H1 (cell line): ENCODE measurements around the gene OSCP1. TPM values are rescaled to one million over a fixed set of nuclear protein-coding genes. Genes with fewer than 3 reads are reported as not detected.

Source experiments
- CTCF ChIA-PET: fragments of 300-600 bp; sonication (Branson Sonifier 250); formaldehyde crosslinking; loops from one replicate; lab custom pipeline; 2021; ENCODE audit not compliant: partially characterized antibody; lab: Charles Lee
- POLR2A ChIA-PET: fragments of 300-600 bp; sonication (Branson Sonifier 250); formaldehyde crosslinking; loops from one replicate; lab custom pipeline; 2021; ENCODE audit warnings: inconsistent platforms; ENCODE audit not compliant: partially characterized antibody; lab: Charles Lee
- DNase-seq, 2 experiments: peaks; one replicate each; pipeline versions ENCODE4 v3.0.0 to v3.0.0-alpha.2; 2010 to 2022; ENCODE audit warnings: low spot score in 2 of 2, low read depth in 1 of 2, mixed read lengths in 1 of 2
- FAIRE-seq: peaks from 2 replicates; lab custom pipeline; 2011; peaks lifted over from hg19 to GRCh38; lab: Jason Lieb, UNC
- H2AFZ ChIP-seq: 2 replicates; pipeline ENCODE4 v1.8.1; 2012; ENCODE audit warnings: low read length, inconsistent platforms
- H2AK5ac ChIP-seq: 2 replicates; pipeline ENCODE4 v1.6.1; 2013; ENCODE audit warnings: low read depth, low read length
- H2BK120ac ChIP-seq: replicated peaks from 2 replicates; pipeline ENCODE3; 2013; ENCODE audit warnings: low read depth, low read length, inconsistent platforms
- H2BK12ac ChIP-seq: 2 replicates; pipeline ENCODE4 v1.6.1; 2013; ENCODE audit warnings: low read depth, low read length
- H2BK15ac ChIP-seq: 2 replicates; pipeline ENCODE4 v1.6.1; 2013; ENCODE audit warnings: low read length
- H2BK20ac ChIP-seq: 2 replicates; pipeline ENCODE4 v1.6.1; 2013; ENCODE audit warnings: low read length
- H2BK5ac ChIP-seq: 2 replicates; pipeline ENCODE4 v1.6.1; 2013; ENCODE audit warnings: low read depth, low read length
- H3K14ac ChIP-seq: 2 replicates; pipeline ENCODE4 v1.6.1; 2013; ENCODE audit warnings: inconsistent platforms; ENCODE audit not compliant: insufficient read length
- H3K18ac ChIP-seq: 2 replicates; pipeline ENCODE4 v1.6.1; 2013; ENCODE audit warnings: low read length; ENCODE audit errors: extremely low read depth
- H3K23ac ChIP-seq: 2 replicates; pipeline ENCODE4 v1.6.1; 2013; ENCODE audit warnings: inconsistent platforms; ENCODE audit not compliant: insufficient read length
- H3K23me2 ChIP-seq: 2 replicates; pipeline ENCODE4 v1.6.1; 2013; ENCODE audit warnings: low read depth, low read length
- H3K27ac ChIP-seq: 2 replicates; pipeline ENCODE4 v1.6.1; 2011; ENCODE audit warnings: low read depth, low read length, inconsistent platforms
- H3K27me3 ChIP-seq, 4 experiments: replicated peaks in 1 of 4; 1 replicate in 1 of 4; 2 replicates in 3 of 4; pipeline versions ENCODE4 v1.6.1 to v1.8.1; 2011 to 2013; ENCODE audit warnings: low read length in 3 of 4, mild to moderate bottlenecking in 3 of 4, inconsistent platforms in 2 of 4, mixed read lengths in 2 of 4, moderate library complexity in 1 of 4; ENCODE audit not compliant: control insufficient read depth in 3 of 4, insufficient read depth in 3 of 4; ENCODE audit errors: extremely low read depth in 1 of 4
- H3K36me3 ChIP-seq, 4 experiments: 2 replicates each; pipeline versions ENCODE4 v1.6.1 to v1.8.1; 2011 to 2013; ENCODE audit warnings: mild to moderate bottlenecking in 4 of 4, low read length in 3 of 4, moderate library complexity in 2 of 4, control low read depth in 1 of 4, inconsistent platforms in 1 of 4; ENCODE audit not compliant: insufficient read depth in 4 of 4, control insufficient read depth in 2 of 4
- H3K4ac ChIP-seq: replicated peaks from 2 replicates; pipeline ENCODE3; 2013; ENCODE audit warnings: low read length, low read depth, mixed read lengths, inconsistent platforms; ENCODE audit not compliant: insufficient read length
- H3K4me1 ChIP-seq, 4 experiments: replicated peaks in 1 of 4; 1 replicate in 1 of 4; 2 replicates in 3 of 4; pipeline versions ENCODE4 v1.6.1 to v1.8.1; 2011 to 2013; ENCODE audit warnings: low read length in 3 of 4, inconsistent platforms in 2 of 4, mixed read lengths in 1 of 4; ENCODE audit not compliant: insufficient read depth in 4 of 4, control insufficient read depth in 3 of 4
- H3K4me2 ChIP-seq, 2 experiments: 2 replicates each; pipeline versions ENCODE4 v1.6.1 to v1.8.1; 2011 to 2013; ENCODE audit warnings: low read depth in 2 of 2, low read length in 2 of 2, control low read depth in 1 of 2, inconsistent platforms in 1 of 2, mild to moderate bottlenecking in 1 of 2; ENCODE audit not compliant: insufficient read depth in 1 of 2
- H3K4me3 ChIP-seq, 4 experiments: fragments of 200-600, 300-600 bp in 1 of 4; sonication (generic), shearing (Covaris generic), sonication (Bioruptor Twin) in 1 of 4; 2 replicates each; pipeline versions ENCODE4 v1.5.1 to v1.8.1; 2011 to 2016; ENCODE audit warnings: low read length in 4 of 4, low read depth in 3 of 4, control low read depth in 2 of 4, inconsistent platforms in 2 of 4, mild to moderate bottlenecking in 2 of 4, mixed read lengths in 1 of 4, moderate library complexity in 1 of 4; ENCODE audit not compliant: insufficient read depth in 2 of 4; ENCODE audit errors: extremely low read depth in 1 of 4
- H3K56ac ChIP-seq: replicated peaks from 2 replicates; pipeline ENCODE3; 2013; ENCODE audit warnings: low read depth, mild to moderate bottlenecking, mixed read lengths, low read length, inconsistent platforms; ENCODE audit not compliant: insufficient read length
- H3K79me1 ChIP-seq: 2 replicates; pipeline ENCODE4 v1.6.1; 2013; ENCODE audit warnings: low read depth, low read length, control low read depth
- H3K79me2 ChIP-seq, 2 experiments: 2 replicates each; pipeline versions ENCODE4 v1.6.1 to v1.8.1; 2012 to 2013; ENCODE audit warnings: low read length in 2 of 2, mild to moderate bottlenecking in 2 of 2, inconsistent platforms in 1 of 2; ENCODE audit not compliant: insufficient read depth in 2 of 2, control insufficient read depth in 1 of 2
- H3K9ac ChIP-seq, 4 experiments: replicated peaks in 1 of 4; 1 replicate in 1 of 4; 2 replicates in 3 of 4; pipeline versions ENCODE4 v1.6.1 to v1.8.1; 2011 to 2013; ENCODE audit warnings: low read depth in 3 of 4, low read length in 3 of 4, control low read depth in 2 of 4, mild to moderate bottlenecking in 2 of 4, moderate library complexity in 2 of 4, inconsistent platforms in 1 of 4; ENCODE audit errors: extremely low read depth in 1 of 4
- H3K9me3 ChIP-seq, 2 experiments: 2 replicates each; pipeline versions ENCODE4 v1.6.1 to v1.8.1; 2012 to 2013; ENCODE audit warnings: mild to moderate bottlenecking in 2 of 2, moderate library complexity in 2 of 2, control low read depth in 1 of 2, inconsistent platforms in 1 of 2, low read depth in 1 of 2, low read length in 1 of 2, mixed read lengths in 1 of 2; ENCODE audit not compliant: insufficient read depth in 2 of 2
- H4K20me1 ChIP-seq, 2 experiments: replicated peaks in 1 of 2; 2 replicates each; pipeline versions ENCODE3 to v1.8.1; 2011 to 2013; ENCODE audit warnings: inconsistent platforms in 2 of 2, low read length in 2 of 2, mild to moderate bottlenecking in 1 of 2; ENCODE audit not compliant: insufficient read depth in 2 of 2, control insufficient read depth in 1 of 2
- H4K5ac ChIP-seq: 2 replicates; pipeline ENCODE4 v1.6.1; 2013; ENCODE audit warnings: low read length, low read depth, mixed read lengths, inconsistent platforms; ENCODE audit not compliant: insufficient read length
- H4K8ac ChIP-seq: 2 replicates; pipeline ENCODE4 v1.8.0; 2013; ENCODE audit warnings: mild to moderate bottlenecking, moderate library complexity, low read length, inconsistent platforms; ENCODE audit not compliant: insufficient read depth; ENCODE audit errors: extremely low read depth
- H4K91ac ChIP-seq: replicated peaks from 2 replicates; pipeline ENCODE3; 2013; ENCODE audit warnings: low read length, mixed read lengths, inconsistent platforms; ENCODE audit not compliant: insufficient read length
- ATF3 ChIP-seq: IDR thresholded peaks from 2 replicates; pipeline ENCODE4 v1.6.1; 2011; ENCODE audit warnings: low read depth, mild to moderate bottlenecking, low read length; ENCODE audit not compliant: insufficient read depth
- CBX5 ChIP-seq: fragments of 300-800, 300-1000 bp; sonication (generic); IDR thresholded peaks from 2 replicates; pipeline ENCODE4 v1.7.1; 2016; ENCODE audit warnings: antibody characterized with exemption, low read length, low read depth
- CHD1 ChIP-seq: IDR thresholded peaks from 2 replicates; pipeline ENCODE4 v1.6.1; 2012; ENCODE audit warnings: low read depth, low read length, improper control_type of control experiment
- CREB1 ChIP-seq: IDR thresholded peaks from 2 replicates; pipeline ENCODE4 v1.6.1; 2012; ENCODE audit warnings: inconsistent platforms
- HDAC2 ChIP-seq, 2 experiments: fragments of 300-600 bp in 1 of 2; sonication (generic) in 1 of 2; IDR thresholded peaks; 2 replicates each; pipeline ENCODE4 v1.6.1; 2011 to 2012; ENCODE audit warnings: low read depth in 2 of 2, low read length in 2 of 2, mild to moderate bottlenecking in 2 of 2, moderate library complexity in 2 of 2, borderline replicate concordance in 1 of 2, inconsistent platforms in 1 of 2
- KDM1A ChIP-seq: fragments of 200-600, 300-600 bp; sonication (generic); IDR thresholded peaks from 2 replicates; pipeline ENCODE4 v1.7.1; 2016; ENCODE audit warnings: mild to moderate bottlenecking, low read length, borderline replicate concordance
- PHF8 ChIP-seq: fragments of 200-600 bp; sonication (generic); conservative IDR thresholded peaks from 2 replicates; pipeline ENCODE4 v1.7.1; 2012; ENCODE audit warnings: low read depth, mild to moderate bottlenecking, inconsistent platforms, low read length, moderate library complexity
- POLR2A ChIP-seq, 2 experiments: IDR thresholded peaks; 1 replicate in 1 of 2; 2 replicates in 1 of 2; pipeline ENCODE4 v1.6.1; 2011; ENCODE audit warnings: low read depth in 2 of 2, low read length in 2 of 2, mild to moderate bottlenecking in 2 of 2; ENCODE audit errors: control extremely low read depth in 1 of 2
- POLR2AphosphoS5 ChIP-seq: IDR thresholded peaks from 2 replicates; pipeline ENCODE4 v1.6.1; 2011; ENCODE audit warnings: low read depth, low read length
- RAD21 ChIP-seq, 2 experiments: IDR thresholded peaks in 1 of 2; conservative IDR thresholded peaks in 1 of 2; 2 replicates each; pipeline ENCODE4 v1.6.1; 2011; ENCODE audit warnings: low read depth in 2 of 2, low read length in 2 of 2, improper control_type of control experiment in 1 of 2, inconsistent platforms in 1 of 2, mild to moderate bottlenecking in 1 of 2, moderate library complexity in 1 of 2
- SIRT6 ChIP-seq: IDR thresholded peaks from one replicate; pipeline ENCODE4 v1.7.1; 2012; ENCODE audit warnings: low read length, inconsistent platforms
- TCF12 ChIP-seq: IDR thresholded peaks from 2 replicates; pipeline ENCODE4 v1.6.1; 2011; ENCODE audit warnings: low read depth, mild to moderate bottlenecking, low read length
- USF2 ChIP-seq: IDR thresholded peaks from 2 replicates; pipeline ENCODE4 v1.6.1; 2011; ENCODE audit warnings: low read length, improper control_type of control experiment
- WGBS, 2 experiments: shearing (Covaris generic) in 1 of 2; methylation state at CpG; one replicate each; pipeline versions ENCODE4 v1.1.6 to v1.1.7; 2013 to 2015; ENCODE audit warnings: low lambda C conversion rate in 2 of 2, mixed read lengths in 2 of 2, inconsistent platforms in 1 of 2, low coverage in 1 of 2, missing lambda C conversion rate in 1 of 2; ENCODE audit not compliant: insufficient replicate concordance in 2 of 2, insufficient coverage in 1 of 2, insufficient read length in 1 of 2; ENCODE audit errors: extremely low coverage in 1 of 2, missing lambda C conversion rate in 1 of 2; 5-methylcytosine and 5-hydroxymethylcytosine counted together
- polyA plus RNA-seq, 7 experiments: library from polyadenylated mRNA; depleted of rRNA in 3 of 7; stranded (reverse) in 5 of 7; unstranded in 2 of 7; fragments of >200 nt in 5 of 7; fragments of 200-250 nt in 2 of 7; gene quantifications; 1 replicate in 5 of 7; 2 replicates in 1 of 7; 4 replicates in 1 of 7; pipeline versions ENCODE4 v1.2.1 to v1.2.3, GENCODE V29; 2011 to 2013; ENCODE audit warnings: missing spikeins in 2 of 7, mixed read lengths in 2 of 7
- total RNA-seq: library from RNA; stranded (reverse); fragmentation: NEBNext Ultra II Directional; extraction: Animal tissue kit (Norgen Biotek cat#: 25700); gene quantifications from 2 replicates; pipeline ENCODE4 v1.2.1, GENCODE V29; 2021

OSCP1 gene
- total and polyA plus RNA-seq, 2 of the 8 experiments (the other 6 are each of a cell fraction or from before 2014, with no cell fraction given), result 1.8 to 3.3 TPM

GRCh38 chr1:36492491-36492890 lies 42.2 kb upstream of the OSCP1 start:
- Histone ChIP-seq H3K4me1 (no peaks in the 10 kb centered on the region), H3K9me3 (no peaks in the 10 kb centered on the region), H3K4ac (no peak overlapping the region), H2AFZ (no peak overlapping the region), H3K14ac (no peak overlapping the region), H2BK15ac (no peak overlapping the region), H3K4me2 (no peak overlapping the region), H3K4me3 (no peak overlapping the region), H3K18ac (no peak overlapping the region; the same call in 1 of the 2 replicates), H3K9ac (no peak overlapping the region), H3K79me2 (no peaks in the 10 kb centered on the region), H2AK5ac (no peak overlapping the region; the same call in 1 of the 2 replicates), H2BK20ac (no peak overlapping the region), H4K5ac (no peak overlapping the region), H2BK12ac (no peak overlapping the region), H2BK5ac (no peak overlapping the region), H3K79me1 (no peaks in the 10 kb centered on the region), H2BK120ac (no peak overlapping the region), H3K23ac (no peak overlapping the region), H4K20me1 (no peaks in the 10 kb centered on the region), H3K56ac (no peak overlapping the region), H4K91ac (no peak overlapping the region), H4K8ac (peak overlapping the region; percentile 71; the same call in 1 of the 2 replicates), H3K27ac (no peak overlapping the region), H3K36me3 (no peaks in the 10 kb centered on the region), H3K23me2 (peaks cover 6% of the 10 kb centered on the region; the same call in 1 of the 2 replicates), H3K27me3 (no peaks in the 10 kb centered on the region)
- ChIA-PET CTCF (interaction anchor here (0.8 to 1.9 kb wide), 2 partner anchors 24 to 84 kb away, joined by 3 to 4 read pairs; no protein-coding TSS in a partner anchor), POLR2A (interaction anchor here (0.9 kb wide), 1 partner anchor 10 kb away, joined by 3 read pairs; the partner anchor contains the start of gene CSF3R)
- DNase-seq (no peak), FAIRE-seq (no peak)
- WGBS, 2 experiments, result 82% methylated on average over 9 of the region's 9 CpGs; no CpG with 5 or more reads in 1 of the 2 experiments
- TF ChIP-seq SIRT6 (no peak), CREB1 (no peak), POLR2AphosphoS5 (no peak), USF2 (no peak), POLR2A (IDR thresholded peaks at IDR 0.05; ENCODE audit: control extremely low read depth in 1 of 2, low read depth in 2 of 2, low read length in 2 of 2) (no peak), CBX5 (no peak), PHF8 (no peak), TCF12 (no peak), ATF3 (no peak), CHD1 (no peak), HDAC2 (IDR thresholded peaks at IDR 0.05; ENCODE audit: borderline replicate concordance in 1 of 2, low read depth in 2 of 2, low read length in 2 of 2) (no peak), KDM1A (no peak), RAD21 (IDR thresholded peaks at IDR 0.05 in 1 of 2, conservative IDR thresholded peaks at IDR 0.05 in 1 of 2; ENCODE audit: low read depth in 2 of 2, low read length in 2 of 2) (no peak)
